Measurements from ENCODE around the gene SLC16A2. TPM values are rescaled to one million over a fixed set of nuclear protein-coding genes. Genes with fewer than 3 reads are reported as not detected.

SLC16A2 gene
- total RNA-seq, 1 experiment from 2014 or later: 0.32 TPM

- no peak for TF ChIP-seq ZBTB33 (IDR thresholded peaks at IDR 0.05; ENCODE audit: extremely low read depth, insufficient replicate concordance, low read length)
Observed at GRCh38 chrX:74523224-74523623, 101.9 kb downstream of the SLC16A2 start (continued).

GRCh38 chrX:74523870-74524735 is 102.8 kb downstream of the SLC16A2 start:
- Histone ChIP-seq H3K79me2 (ENCODE audit: insufficient read depth, low read length) (no peaks in the 10 kb centered on the region), H3K9me3 (ENCODE audit: control insufficient read depth in 1 of 2, insufficient read depth in 1 of 2, low read depth in 1 of 2, low read length in 2 of 2) (no peaks in the 10 kb centered on the region), H3K27me3 (ENCODE audit: insufficient read depth, low read length) (no peaks in the 10 kb centered on the region), H3K36me3 (ENCODE audit: control insufficient read depth in 1 of 2, insufficient read depth in 2 of 2, low read length in 2 of 2) (no peaks in the 10 kb centered on the region), H3K4me2 (ENCODE audit: low read length) (peak overlapping the region; percentile 7; the same call in 1 of the 2 replicates), H3K4me1 (ENCODE audit: control insufficient read depth in 1 of 2, insufficient read depth in 2 of 2, low read length in 2 of 2) (peaks cover 0 to 7% of the 10 kb centered on the region in 2 experiments; a peak in 2 of 4 replicates), H3K9me2 (ENCODE audit: insufficient read depth) (no peaks in the 10 kb centered on the region), H3K27ac (ENCODE audit: low read depth, low read length) (no peak overlapping the region), H4K20me1 (ENCODE audit: insufficient read depth) (no peaks in the 10 kb centered on the region), H3K4me3 (replicated peaks in 1 of 2; ENCODE audit: low read depth in 1 of 2, low read length in 2 of 2) (no peak overlapping the region), H3K9ac (ENCODE audit: low read length) (no peak overlapping the region), H2AFZ (ENCODE audit: low read depth, low read length, poor library complexity, severe bottlenecking) (no peak overlapping the region)
- ChIA-PET RAD21 (ENCODE audit: low non-redundant PET in 1 of 2, low total read pairs in 2 of 2, uncharacterized antibody in 2 of 2, unreplicated experiment in 2 of 2) (no interaction called here), POLR2A (no interaction called here), CTCF (no interaction called here)
- intact Hi-C loops (cut with micrococcal nuclease): no loop called here
- DNase-seq (ENCODE audit: low read depth, low spot score) (peak; percentile 13), ATAC-seq (peak; percentile 70)
- no TSS peak for BruUV-seq (replicated peaks)
- no peak for TF ChIP-seq ZBTB33 (IDR thresholded peaks at IDR 0.05; ENCODE audit: extremely low read depth, insufficient replicate concordance, low read length)
- no peak for TF ChIP-seq SIN3A (IDR thresholded peaks at IDR 0.05; ENCODE audit: low read depth)
- TF ChIP-seq RAD21 (IDR thresholded peaks at IDR 0.05; ENCODE audit: low read depth): no peak
- TF ChIP-seq FOSL1 (IDR thresholded peaks at IDR 0.05; ENCODE audit: low read depth): peak; percentile 49
- TF ChIP-seq TCF7L2 (IDR thresholded peaks at IDR 0.05; ENCODE audit: borderline replicate concordance, extremely low read depth, insufficient read depth, insufficient read length): peak; percentile 19
- TF ChIP-seq EZH2phosphoT487 (IDR thresholded peaks at IDR 0.05; ENCODE audit: borderline replicate concordance): no peak

All from HCT116 (cell line).